HG02588 (cell line): ENCODE measurements around the gene COL20A1.
"Not testable (repeated sequence)": the region's sequence is repeated elsewhere in the genome, so short reads cannot be mapped to it uniquely, and the experiment has no call there.

Experiments used
- ATAC-seq: cut with Tn5 transposase; IDR thresholded peaks from one replicate; pipeline ENCODE4 v1.9.1; 2021; ENCODE audit warnings: mild to moderate bottlenecking, moderate library complexity; ENCODE audit not compliant: unreplicated experiment

The COL20A1 gene

GRCh38 chr20:63330084-63330760, 37.2 kb downstream of the COL20A1 start:
- no peak for ATAC-seq

- no peak for ATAC-seq
Measured at GRCh38 chr20:63330940-63331339, 38.0 kb downstream of the COL20A1 start.

DNA sequence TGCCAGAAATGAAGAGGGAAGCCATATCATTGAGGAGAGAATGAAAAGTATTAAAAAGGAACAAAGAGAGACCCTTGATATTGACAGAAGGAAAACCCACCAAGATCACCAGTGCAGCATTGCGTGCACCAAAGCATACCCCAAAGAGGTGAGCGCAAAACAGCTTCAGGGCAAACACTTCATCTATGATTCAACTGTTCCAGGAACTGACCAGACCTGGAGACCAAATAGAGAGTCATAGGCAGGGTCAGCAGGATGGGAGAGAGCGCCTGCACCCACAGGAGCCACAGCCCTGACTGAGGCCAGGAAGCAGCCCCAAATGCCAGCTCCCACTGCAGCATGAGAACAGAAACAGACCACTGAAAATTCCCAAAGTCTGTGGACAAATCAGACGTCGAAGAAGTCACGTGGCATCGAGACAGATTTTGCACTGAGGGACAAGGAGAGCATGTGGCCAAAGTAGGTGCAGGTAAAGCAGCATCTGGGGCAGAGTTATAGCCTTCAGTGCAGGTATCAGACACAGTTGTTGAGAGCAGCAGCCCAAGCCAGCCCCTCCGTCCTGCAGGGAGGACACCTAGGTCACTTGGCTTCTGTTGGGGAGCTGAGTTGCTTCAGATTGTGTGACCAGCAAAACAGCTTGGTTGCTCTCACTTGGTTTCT, 38.9 kb downstream of the COL20A1 start:
- no peak for ATAC-seq

DNA sequence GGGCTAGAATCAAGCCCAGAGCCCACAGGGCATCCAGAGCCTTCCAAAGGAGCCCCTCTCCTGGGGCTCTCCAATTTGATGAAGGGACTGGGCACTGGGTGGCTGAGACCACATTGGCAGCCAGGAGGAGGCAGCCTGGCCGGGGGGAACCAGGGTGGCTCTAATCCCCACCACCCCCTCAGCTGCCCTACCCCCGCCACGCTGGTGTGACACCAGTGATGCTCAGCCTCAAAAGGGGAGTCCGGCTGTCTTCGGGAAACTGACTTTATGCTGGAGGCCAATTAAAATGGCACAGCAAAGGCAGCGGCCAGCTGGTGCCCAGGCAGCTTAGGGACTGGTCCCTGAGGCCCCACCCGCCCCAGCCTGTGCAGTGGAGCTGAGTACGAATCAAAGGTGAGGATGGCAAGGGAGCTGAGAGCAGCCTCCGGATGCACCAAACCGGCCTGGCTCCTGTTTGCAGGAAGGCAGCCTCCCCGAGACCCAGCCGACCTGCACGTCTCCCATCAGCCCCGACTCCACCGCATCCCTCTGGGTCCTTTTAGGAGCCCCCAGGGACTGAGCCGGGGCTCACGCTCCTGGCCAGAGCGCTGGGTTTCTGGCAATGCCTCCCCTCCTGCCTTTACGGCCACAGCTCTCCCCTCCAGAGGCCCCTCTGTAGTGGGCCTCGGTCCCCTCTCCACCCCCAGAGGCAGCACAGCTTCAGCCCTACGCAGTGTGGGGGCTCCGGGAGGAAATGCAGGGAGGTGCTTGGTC, 39.7 kb downstream of the COL20A1 start:
- no peak for ATAC-seq

GRCh38 chr20:63333241-63333836, 40.4 kb downstream of the COL20A1 start:
- ATAC-seq = no peak

DNA sequence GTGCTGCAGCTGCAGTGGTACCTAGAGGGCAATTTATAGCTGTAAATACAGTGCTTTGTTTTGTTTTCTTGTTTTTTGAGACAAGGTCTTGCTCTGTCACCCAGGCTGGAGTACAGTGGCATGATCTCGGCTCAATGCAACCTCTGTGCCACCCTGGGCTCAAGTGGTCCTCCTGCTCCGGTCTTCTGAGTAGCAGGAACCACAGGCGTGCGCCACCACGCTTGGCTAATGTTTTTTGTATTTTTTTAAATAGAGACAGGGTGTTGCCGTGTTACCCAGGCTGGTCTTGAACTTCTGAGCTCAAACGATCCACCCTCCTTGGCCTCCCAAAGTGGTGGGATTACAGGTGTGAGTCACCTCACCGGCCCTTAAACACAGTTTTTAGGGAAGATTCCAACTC, 41.4 kb downstream of the COL20A1 start:
- ATAC-seq = no peak

DNA sequence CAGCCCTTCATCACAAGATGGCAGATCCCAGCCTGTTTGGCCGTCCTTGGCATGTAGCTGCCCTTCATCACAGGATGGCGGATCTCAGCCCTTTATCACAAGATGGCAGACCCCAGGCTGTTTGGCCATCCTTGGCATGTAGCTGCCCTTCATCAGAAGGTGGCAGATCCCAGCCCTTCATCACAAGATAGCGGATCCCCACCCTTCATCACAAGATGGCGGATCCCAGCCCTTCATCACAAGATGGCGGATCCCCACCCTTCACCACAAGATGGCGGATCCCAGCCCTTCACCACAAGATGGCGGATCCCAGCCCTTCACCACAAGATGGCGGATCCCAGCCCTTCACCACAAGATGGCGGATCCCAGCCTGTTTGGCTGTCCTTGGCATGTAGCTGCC, 42.1 kb downstream of the COL20A1 start:
- ATAC-seq = not testable (repeated sequence)

GRCh38 chr20:63335711-63336110, 42.7 kb downstream of the COL20A1 start:
- no peak for ATAC-seq

DNA sequence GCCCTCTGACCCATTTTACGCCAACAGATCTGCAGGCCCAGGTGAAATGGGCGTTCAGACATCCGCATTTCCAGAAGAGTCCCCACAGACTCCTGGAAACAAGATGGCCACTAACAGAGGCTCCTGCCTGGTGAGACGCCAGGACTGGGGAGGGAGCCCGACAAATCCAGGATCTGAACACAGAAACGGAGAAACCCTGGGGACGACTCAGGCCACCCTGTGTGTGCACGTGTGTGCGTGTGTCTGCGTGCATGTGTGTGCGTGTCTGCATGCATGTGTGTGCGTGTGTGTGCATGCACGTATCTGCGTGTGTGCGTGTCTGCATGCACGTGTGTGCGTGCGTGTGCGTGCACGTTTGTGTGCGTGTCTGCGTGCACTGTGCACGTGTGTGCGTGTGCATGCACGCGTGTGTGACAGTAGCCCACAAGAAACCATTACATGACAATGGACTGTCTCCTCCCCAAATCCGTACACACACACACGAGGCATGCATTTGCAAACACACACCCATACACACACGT, 43.3 kb downstream of the COL20A1 start:
- no peak for ATAC-seq

DNA sequence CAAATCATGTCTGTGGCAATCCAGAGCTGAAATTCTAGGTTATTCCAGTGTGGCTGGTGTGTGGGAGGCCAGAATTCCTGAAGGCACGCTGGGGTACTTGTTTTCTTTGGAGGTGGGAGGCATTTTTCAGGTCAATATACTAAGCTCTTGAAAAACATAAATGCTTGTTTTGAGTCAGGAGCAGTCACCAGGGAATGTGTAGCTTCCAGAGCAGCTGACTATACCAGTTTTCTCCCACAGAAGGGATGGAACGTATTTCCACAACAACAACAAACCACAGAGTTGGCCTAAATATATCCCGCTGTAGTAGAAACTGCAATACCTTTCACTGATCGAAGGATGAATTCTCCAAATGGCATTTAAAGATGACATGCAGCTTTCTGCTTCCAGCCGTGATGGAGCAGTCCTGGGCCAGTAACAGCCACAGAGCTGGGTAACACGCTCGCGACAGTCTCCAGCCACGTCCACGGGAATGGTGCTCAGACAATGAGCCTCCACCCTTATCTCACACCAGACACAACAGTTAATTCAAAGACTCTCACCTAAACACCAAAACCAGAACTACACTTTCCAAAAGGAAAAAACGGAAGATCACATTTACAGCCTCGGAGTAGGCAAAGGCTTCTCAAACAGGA, 44.9 kb downstream of the COL20A1 start:
- ATAC-seq = no peak

- not testable (repeated sequence) for ATAC-seq
Measured at GRCh38 chr20:63339154-63340094, 46.4 kb downstream of the COL20A1 start.

GRCh38 chr20:63340158-63340688, 47.2 kb downstream of the COL20A1 start:
- not testable (repeated sequence) for ATAC-seq

DNA sequence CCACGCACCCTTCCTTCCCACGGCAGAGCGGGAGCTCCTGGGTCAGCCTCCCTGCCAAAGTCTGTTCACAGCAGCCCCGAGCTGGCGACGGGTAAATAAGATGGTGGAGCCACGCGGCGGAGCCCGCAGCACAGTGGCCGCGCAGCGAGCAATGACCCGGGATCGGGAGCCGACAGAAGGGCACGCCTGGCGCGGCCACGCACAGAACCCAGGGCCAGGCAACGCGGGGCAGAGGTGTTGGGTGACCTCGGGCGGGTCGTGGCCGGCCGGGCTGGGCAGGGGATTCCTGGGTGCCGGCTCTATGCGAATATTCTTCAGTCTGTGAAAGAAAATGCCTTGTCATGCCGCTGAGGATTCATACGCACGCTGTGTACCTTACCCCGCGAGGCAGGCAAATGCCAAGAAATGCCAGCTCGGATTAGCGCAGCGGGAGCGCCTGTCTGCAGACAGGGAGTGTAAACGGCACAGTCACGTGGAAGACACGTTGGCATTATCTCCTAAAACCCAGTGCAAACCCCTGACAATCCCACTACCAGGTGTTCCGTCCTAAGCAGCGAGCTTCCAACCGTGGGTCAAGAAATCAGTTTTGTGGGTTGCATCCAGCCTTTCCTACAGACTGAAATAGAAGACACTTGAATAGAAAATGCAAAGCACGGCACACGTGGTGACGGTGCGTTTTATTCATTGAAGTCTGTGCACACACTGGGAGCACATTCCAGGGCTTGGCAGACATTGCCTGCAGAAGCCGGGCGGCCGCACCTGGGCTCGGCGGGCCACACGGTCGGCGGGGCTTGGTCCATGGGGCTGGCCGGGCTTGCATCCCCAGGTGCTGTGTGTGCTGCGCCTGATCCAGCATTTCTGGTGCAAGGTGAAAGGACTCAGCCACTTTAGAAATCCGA, 49.8 kb downstream of the COL20A1 start:
- ATAC-seq = no peak

DNA sequence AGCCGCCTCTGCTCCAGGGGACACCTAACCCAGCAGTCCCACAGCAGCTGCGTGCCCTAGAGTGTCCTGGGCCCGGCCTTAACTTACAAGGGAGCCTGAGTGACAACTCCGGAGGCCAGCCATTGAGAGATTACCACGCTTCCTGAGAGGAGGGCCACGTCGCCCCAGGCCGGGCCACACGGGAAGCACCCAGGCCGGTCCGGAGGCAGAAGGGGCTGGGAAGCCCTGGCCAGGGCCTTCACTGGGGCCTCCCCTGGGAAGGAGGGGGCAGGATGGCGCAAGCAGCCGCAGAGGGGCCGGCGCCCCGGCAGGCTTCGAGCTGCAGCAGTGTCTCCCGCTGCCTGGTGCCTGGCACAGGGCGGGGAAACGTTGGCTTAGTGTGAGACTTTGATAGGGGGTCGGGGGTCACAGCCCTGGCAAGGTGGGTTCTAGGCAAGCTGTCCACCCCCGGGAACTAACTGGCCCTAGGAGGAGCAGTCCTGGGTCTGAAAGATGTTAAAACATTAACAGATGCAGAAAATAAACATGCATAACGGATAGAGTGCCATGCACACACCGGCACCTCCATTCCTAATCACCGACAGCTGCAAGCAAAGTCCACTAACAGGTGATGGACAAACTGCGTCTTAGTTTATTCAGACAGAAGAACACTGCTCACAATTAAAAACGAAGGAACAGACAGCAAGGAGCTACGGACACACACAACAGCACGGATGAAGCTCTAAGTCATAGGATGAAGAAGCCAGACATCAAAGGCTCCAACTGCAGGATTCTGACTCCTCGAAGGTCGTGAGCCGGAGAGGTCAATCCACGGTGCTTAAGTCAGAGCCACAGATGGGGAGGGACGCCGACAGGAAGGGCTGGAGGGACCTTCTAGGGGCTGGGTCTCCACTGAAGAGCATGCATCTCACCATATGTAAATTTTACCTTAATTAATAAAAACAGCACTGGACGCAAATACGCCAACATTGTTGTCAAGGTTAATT, 50.8 kb downstream of the COL20A1 start:
- ATAC-seq = no peak

DNA sequence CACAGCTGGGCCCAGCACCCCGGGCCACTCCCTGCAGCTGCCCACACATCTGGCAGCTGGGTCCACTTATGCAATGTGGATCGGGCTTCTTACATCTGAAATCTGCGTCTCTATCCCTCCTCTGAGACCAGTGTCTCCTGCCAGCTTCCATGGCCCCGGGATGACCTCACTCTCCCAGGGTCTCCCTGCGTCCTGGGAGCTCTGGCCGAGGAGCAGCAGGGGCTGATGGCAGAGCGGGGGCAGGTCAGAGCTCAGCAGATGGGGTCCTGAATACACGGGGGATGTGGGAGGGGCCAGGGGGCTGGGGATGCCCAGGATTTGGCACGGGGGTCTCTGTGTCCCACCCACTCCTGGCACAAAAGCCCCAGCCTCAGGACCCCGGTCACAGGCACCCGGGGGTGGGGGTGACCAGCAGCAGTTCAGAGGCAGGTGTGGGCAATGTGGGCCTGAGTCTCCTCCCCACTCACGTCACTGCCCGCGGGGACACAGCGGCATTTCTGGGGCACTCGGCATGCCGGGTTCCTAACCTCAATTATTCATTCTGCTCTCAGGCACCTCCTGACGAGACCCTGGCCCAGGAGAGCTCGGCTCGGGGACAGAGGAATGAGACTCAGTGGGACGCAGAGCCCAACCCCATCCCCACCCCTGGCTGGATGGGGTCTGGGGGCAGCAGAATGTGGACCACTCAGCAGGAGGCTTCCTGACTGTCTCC, 51.8 kb downstream of the COL20A1 start:
- no peak for ATAC-seq

DNA sequence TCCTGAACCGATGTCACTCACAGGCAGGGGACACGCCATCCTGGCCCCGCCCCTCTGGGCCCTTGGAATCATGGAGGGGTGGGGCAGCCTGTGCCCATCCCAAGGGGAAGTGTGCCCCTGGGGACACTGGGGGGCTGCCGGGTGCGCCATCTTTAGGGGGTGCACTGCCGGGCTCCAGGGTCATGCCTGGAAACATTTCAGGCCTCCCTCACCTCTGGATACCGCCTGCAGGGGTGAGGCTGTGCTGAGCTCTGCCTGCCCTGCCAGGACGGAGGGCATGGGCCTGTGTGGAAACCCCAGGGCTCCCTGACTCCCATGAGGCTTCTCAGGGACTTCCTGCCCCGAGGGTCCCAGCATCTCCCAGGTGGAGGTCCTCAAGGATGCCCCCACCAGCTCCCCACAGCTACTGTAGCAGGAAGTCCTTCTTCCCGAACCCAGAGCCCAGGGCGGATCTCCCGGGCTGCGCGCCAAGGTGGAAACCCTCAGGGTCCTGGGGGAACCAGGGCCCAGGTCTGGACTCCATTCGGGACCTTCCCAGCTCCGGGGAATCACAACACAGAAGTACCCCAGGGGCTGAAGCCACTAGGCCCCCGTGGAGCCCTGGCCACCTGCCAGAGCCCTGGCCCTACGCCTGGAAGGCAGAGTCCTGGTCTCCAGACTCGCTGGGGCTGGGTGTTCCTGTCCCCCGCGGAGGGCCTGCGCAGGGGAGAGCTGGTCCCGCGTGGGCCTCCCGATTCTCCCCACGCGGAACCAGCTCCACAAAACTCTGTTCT, 52.5 kb downstream of the COL20A1 start:
- ATAC-seq = no peak
